ENCODE results near the gene KCNA3. TPM values are rescaled to one million over a fixed set of nuclear protein-coding genes. Genes with fewer than 3 reads are reported as not detected.

Gene KCNA3
- total and polyA plus RNA-seq, 2 experiments from 2014 or later = 0.43 TPM; not detected in 1

GRCh38 chr1:110643879-110644472 lies 30.8 kb downstream of the KCNA3 start:
- Histone ChIP-seq H2AFZ (no peak overlapping the region), H3K4me2 (no peak overlapping the region)
- TF ChIP-seq, protein P1, sequence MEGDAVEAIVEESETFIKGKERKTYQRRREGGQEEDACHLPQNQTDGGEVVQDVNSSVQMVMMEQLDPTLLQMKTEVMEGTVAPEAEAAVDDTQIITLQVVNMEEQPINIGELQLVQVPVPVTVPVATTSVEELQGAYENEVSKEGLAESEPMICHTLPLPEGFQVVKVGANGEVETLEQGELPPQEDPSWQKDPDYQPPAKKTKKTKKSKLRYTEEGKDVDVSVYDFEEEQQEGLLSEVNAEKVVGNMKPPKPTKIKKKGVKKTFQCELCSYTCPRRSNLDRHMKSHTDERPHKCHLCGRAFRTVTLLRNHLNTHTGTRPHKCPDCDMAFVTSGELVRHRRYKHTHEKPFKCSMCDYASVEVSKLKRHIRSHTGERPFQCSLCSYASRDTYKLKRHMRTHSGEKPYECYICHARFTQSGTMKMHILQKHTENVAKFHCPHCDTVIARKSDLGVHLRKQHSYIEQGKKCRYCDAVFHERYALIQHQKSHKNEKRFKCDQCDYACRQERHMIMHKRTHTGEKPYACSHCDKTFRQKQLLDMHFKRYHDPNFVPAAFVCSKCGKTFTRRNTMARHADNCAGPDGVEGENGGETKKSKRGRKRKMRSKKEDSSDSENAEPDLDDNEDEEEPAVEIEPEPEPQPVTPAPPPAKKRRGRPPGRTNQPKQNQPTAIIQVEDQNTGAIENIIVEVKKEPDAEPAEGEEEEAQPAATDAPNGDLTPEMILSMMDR (IDR thresholded peaks at IDR 0.05; ENCODE audit: poor library complexity) = no peak
- no peak for TF ChIP-seq EZH2 (IDR thresholded peaks at IDR 0.05; ENCODE audit: borderline replicate concordance)

DNA sequence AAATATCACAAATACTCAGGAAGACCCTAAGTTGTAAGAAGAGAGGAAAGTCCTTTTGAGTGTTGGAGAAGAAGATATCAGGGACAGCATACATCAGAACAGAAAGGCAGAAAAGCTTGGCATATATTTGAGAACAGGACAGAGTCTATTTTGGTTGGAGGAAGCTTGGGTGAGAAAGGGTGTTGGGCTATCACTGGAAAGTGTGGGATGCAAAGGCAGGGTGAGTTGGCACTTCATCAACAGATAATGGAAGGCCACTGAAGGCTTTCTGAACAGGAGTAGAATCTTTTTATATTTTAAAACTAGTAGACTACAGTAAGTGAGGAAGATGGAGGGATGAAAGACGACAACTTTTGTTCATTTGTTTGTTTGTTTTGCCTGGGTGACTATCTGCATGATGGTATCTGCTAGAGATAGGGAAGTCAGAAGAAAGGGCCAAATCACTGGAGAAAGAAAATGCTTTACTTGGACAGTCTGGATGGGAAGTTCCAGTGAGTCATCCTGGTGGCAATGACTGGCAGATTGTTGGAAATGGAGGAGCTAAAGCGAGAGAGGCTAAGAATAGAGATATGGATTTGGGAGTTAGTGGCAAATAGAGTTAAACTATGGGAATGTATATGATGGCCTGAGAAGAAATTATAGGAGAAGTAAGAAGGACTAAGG lies 34.9 kb downstream of the KCNA3 start:
- Histone ChIP-seq H3K79me2 (no peaks in the 10 kb centered on the region), H3K4me3 (no peak overlapping the region), H2AFZ (no peak overlapping the region), H3K9me3 (ENCODE audit: low read depth) (no peaks in the 10 kb centered on the region), H3K27me3 (peaks cover 3% of the 10 kb centered on the region), H3K4me1 (ENCODE audit: insufficient read depth) (no peaks in the 10 kb centered on the region), H3K9me2 (replicated peaks; ENCODE audit: insufficient read depth) (no peaks in the 10 kb centered on the region), H3K4me2 (no peak overlapping the region), H4K20me1 (ENCODE audit: insufficient read depth, poor library complexity, severe bottlenecking) (no peaks in the 10 kb centered on the region), H3K36me3 (replicated peaks; ENCODE audit: insufficient read depth, low read depth) (no peaks in the 10 kb centered on the region), H3K27ac (no peak overlapping the region)
- TF ChIP-seq EZH2 (IDR thresholded peaks at IDR 0.05; ENCODE audit: borderline replicate concordance) (no peak), EZH2phosphoT487 (IDR thresholded peaks at IDR 0.05; ENCODE audit: low read depth, severe bottlenecking, unreplicated experiment) (no peak)
- TF ChIP-seq, protein P1 (IDR thresholded peaks at IDR 0.05; ENCODE audit: poor library complexity) = no peak
- WGBS (ENCODE audit: low lambda C conversion rate, missing lambda C conversion rate) = 75% methylated on average over 2 of the region's 2 CpGs
- DNase-seq (ENCODE audit: low spot score) = no peak

More at GRCh38 chr1:110643879-110644472, 30.8 kb downstream of the KCNA3 start:
- Histone ChIP-seq H3K9me2 (replicated peaks; ENCODE audit: insufficient read depth) (no peaks in the 10 kb centered on the region), H4K20me1 (ENCODE audit: insufficient read depth, poor library complexity, severe bottlenecking) (no peaks in the 10 kb centered on the region), H3K79me2 (no peaks in the 10 kb centered on the region), H3K36me3 (replicated peaks; ENCODE audit: insufficient read depth, low read depth) (no peaks in the 10 kb centered on the region), H3K9me3 (ENCODE audit: low read depth) (no peaks in the 10 kb centered on the region), H3K27me3 (peaks cover 15% of the 10 kb centered on the region), H3K27ac (no peak overlapping the region), H3K4me1 (ENCODE audit: insufficient read depth) (no peaks in the 10 kb centered on the region), H3K4me3 (no peak overlapping the region)
- DNase-seq (ENCODE audit: low spot score) = no peak
- WGBS (ENCODE audit: low lambda C conversion rate, missing lambda C conversion rate) = 31% methylated on average over 4 of the region's 4 CpGs

GRCh38 chr1:110638556-110638955 lies 36.2 kb downstream of the KCNA3 start:
- no peak for DNase-seq (ENCODE audit: low spot score)
- H3K9me3 ChIP-seq (ENCODE audit: low read depth) = no peaks in the 10 kb centered on the region
- H4K20me1 ChIP-seq (ENCODE audit: insufficient read depth, poor library complexity, severe bottlenecking) = no peaks in the 10 kb centered on the region
- no peaks in the 10 kb centered on the region for H3K4me1 ChIP-seq (ENCODE audit: insufficient read depth)
- H3K27me3 ChIP-seq = peaks cover 3% of the 10 kb centered on the region
- no peaks in the 10 kb centered on the region for H3K36me3 ChIP-seq (replicated peaks; ENCODE audit: insufficient read depth, low read depth)
- H3K4me3 ChIP-seq = no peak overlapping the region
- H3K9me2 ChIP-seq (replicated peaks; ENCODE audit: insufficient read depth) = no peaks in the 10 kb centered on the region
- H2AFZ ChIP-seq = no peak overlapping the region
- H3K79me2 ChIP-seq = no peaks in the 10 kb centered on the region
- H3K4me2 ChIP-seq = no peak overlapping the region
- TF ChIP-seq EZH2phosphoT487 (IDR thresholded peaks at IDR 0.05; ENCODE audit: low read depth, severe bottlenecking, unreplicated experiment) = no peak
- TF ChIP-seq, protein P1 (IDR thresholded peaks at IDR 0.05; ENCODE audit: poor library complexity) = no peak
- no peak for TF ChIP-seq EZH2 (IDR thresholded peaks at IDR 0.05; ENCODE audit: borderline replicate concordance)
- H3K27ac ChIP-seq = no peak overlapping the region
- 83% methylated on average over 6 of the region's 6 CpGs for WGBS (ENCODE audit: low lambda C conversion rate, missing lambda C conversion rate)

Data from hepatocyte (in vitro differentiated cells).